ENCODE data around the gene MUS81. TPM values are rescaled to one million over a fixed set of nuclear protein-coding genes. Genes with fewer than 3 reads are reported as not detected.
A peak's percentile ranks its signal among the peaks of the same experiment; 100 is the strongest.

The MUS81 gene
- polyA plus RNA-seq, 3 donors, result 29.7 to 60.6 (median 40.3) TPM

- 86 to 92% (median 91%) methylated on average over 3 of the region's 3 CpGs for WGBS, 3 donors
- no peak overlapping the region for H3K27ac ChIP-seq (ENCODE audit: low read depth, low read length)
Observed at GRCh38 chr11:65868907-65869306, 8.7 kb downstream of the MUS81 start.

- WGBS, 3 donors, result 84 to 85% (median 85%) methylated on average over 23 to 24 of the region's 24 CpGs
- H3K27ac ChIP-seq (ENCODE audit: low read depth, low read length), result no peak overlapping the region
Observed at GRCh38 chr11:65869643-65870306, 9.5 kb downstream of the MUS81 start.

GRCh38 chr11:65870307-65870658 lies 10.1 kb downstream of the MUS81 start:
- H3K27ac ChIP-seq (ENCODE audit: low read depth, low read length), result no peak overlapping the region

DNA sequence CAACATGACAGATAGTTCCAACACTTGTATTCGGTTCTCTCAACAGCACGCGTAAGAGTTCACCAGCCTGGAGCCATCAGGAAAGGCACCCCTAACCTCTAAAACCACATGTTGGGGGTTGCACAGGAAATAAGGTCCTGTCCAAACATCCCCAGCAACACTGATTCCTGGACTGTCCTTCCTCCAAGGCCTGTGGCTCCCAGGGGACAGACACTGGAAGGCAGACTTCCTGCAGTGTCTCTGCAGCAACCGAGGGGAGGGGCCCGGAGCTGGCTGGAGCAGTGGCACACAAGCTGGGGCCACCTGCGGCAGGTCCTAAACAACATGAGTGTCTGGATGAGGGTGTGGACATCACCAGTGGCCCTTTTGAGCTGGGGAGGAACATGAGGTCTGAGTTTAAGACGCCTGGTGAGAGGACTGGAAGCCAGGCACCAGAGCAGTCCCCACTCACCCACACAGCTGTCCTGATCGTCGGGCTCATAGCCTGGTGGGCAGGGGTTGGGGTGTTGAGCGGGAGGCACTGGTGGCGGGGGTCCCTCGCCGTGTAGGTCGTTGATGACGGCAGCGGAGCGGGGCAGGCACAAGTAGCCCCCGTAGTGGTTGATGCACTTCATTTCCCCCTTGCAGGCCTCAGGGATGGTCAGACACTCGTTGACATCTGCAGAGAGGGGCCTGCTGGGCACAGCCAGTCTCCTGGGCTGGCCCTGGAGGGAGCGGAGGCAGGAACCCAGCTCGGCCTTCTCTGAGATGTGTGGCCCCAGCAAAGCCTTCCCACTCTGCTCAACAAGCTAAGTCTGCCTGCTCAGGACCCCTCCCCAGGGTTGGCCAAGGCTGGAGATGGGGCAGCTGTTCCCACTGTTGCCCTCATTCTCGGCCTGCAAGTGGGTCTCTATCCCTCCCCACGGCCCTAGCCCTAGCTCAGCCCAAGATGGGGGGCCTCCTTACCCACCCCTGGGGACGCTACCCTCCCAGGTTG lies 10.8 kb downstream of the MUS81 start:
- WGBS, 3 donors, result 53 to 78% (median 56%) methylated on average over 22 to 24 of the region's 24 CpGs
- H3K27ac ChIP-seq (ENCODE audit: low read depth, low read length), result no peak overlapping the region

More at GRCh38 chr11:65870307-65870658, 10.1 kb downstream of the MUS81 start:
- WGBS, 3 donors, result 56 to 74% (median 62%) methylated on average over 10 to 11 of the region's 11 CpGs

DNA sequence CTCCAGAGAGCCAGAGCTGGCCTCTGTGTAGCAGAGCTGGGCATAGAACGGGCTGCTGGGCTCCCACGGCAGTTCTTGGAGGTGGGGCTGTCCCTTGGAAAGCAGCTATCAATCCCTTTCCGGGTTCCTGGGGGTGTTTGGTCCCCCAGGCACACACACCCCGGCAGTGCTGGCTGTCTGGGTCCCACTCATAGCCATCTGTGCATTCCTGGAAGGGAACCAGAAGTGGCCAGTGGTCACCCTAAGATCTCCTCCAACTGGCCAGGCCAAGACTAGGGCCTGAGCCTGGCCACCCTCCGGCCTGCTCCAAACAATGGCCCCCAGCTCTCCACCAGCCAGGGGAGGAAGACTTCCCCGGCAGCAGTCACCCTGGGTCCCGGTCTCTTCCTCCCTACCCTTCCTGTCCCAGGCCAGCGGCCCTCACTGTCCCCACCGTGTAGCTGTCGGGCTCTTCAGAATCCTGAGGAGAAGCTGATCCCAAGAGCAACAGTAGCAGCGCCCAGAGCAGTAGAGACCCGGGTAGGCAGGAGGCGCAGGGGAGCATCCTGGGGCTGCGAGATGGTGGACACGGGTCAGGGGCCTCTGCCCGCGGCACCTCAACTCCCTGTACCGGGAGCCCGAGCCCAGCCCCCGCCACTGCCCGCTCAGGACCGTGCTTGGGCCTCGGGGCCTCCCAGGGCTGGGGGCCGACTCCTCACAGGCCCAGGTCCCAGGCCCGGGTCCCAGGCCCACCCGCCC lies 11.7 kb downstream of the MUS81 start:
- 27 to 49% (median 29%) methylated on average over 21 to 26 of the region's 26 CpGs for WGBS, 3 donors
- H3K27ac ChIP-seq (ENCODE audit: low read depth, low read length), result peak overlapping the region; percentile 11

DNA sequence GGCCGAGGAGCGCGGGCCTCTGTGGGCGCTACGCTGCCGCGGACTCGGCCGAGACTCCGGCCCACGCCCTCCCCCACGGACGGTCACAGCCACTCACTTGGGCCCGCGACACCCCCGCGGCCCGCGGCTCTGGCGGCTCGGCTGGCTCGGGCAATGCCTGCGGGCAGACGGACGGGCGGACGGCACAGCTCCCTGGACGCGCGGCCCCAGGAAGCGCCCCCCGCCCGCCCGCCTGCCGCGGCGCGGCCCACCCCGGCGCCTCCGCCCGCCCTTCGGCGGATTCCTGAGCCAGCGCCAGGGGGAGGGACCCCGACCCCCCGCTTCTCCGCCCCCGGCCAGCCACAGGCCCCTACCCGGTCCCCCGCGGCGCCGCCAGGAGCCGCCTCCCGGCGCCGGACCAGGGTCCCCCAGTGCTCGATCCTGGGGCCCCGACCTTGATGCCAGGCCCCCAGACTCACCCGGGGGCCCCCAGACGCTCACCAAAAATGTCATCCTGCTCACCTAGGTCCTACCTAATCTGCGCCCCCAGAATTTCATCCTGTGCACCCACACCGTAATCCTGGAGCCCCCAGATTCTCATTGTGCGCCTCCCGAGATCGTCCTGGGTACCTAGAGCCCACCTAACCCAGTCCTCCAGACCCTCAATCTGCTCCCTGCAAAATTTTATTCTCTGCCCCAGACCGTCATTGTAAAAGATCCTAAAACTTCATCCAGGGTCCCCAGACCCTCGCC lies 12.5 kb downstream of the MUS81 start, which contains the start of gene EFEMP2:
TSS of gene EFEMP2 (minus strand) at position 215 of the 732 bp plus-strand sequence. CDS start 446 bp downstream, outside the sequence.
- WGBS, 3 donors, result 0 to 1% (median 1%) methylated on average over 26 to 68 of the region's 69 CpGs
- H3K27ac ChIP-seq (ENCODE audit: low read depth, low read length), result peak within 1 kb of the TSS; percentile 17

DNA sequence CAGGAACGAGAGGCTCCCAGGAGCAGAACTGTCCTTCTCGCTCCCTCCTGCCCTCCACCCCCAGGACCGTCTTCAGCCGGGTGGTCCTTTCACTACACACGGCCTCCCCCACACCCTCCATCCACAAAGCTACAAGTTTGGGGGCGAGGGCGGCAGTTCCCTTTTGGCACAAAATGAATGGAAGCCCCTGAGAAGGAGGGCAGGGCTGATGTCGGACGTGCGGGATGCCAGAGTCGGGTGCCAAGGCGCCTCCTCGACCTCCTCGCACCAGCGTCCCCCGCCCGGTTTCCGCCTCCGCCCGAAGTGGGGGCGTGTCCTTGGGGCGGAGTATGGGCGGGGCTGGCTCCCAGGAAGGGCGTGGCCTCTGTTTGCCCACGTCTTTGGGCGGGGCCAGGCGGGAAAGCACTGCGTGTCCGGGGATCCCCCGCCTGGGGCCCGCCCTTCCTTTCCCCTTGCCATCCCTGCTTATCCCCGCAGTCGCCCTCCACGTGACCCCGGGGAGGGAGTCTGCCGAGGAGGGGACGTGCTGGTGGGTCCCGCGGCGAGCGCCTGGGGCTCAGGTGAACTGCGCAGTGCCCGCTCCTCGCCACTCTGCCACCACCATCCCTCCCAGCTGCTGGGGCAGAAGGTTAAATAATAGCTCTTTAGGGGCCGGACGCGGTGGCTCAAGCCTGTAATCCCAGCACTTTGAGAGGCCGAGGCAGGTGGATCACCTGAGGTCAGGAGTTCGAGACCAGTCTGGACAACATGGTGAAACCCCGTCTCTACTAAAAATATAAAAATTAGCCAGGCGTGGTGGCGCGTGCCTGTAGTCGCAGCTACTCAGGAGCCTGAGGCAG lies 13.3 kb downstream of the MUS81 start:
- WGBS, 3 donors, result 5 to 8% (median 7%) methylated on average over 52 to 54 of the region's 54 CpGs
- peak overlapping the region; percentile 17 for H3K27ac ChIP-seq (ENCODE audit: low read depth, low read length)

- 21 to 68% (median 24%) methylated on average over 3 to 7 of the region's 7 CpGs for WGBS, 3 donors
- H3K27ac ChIP-seq (ENCODE audit: low read depth, low read length), result no peak within 1 kb of the TSS
Observed at GRCh38 chr11:65879617-65880016, 19.4 kb downstream of the MUS81 start, which contains the start of gene CTSW. CTSW (plus strand) TSS chr11:65879837; CDS start chr11:65879855, 18 bp downstream.

DNA sequence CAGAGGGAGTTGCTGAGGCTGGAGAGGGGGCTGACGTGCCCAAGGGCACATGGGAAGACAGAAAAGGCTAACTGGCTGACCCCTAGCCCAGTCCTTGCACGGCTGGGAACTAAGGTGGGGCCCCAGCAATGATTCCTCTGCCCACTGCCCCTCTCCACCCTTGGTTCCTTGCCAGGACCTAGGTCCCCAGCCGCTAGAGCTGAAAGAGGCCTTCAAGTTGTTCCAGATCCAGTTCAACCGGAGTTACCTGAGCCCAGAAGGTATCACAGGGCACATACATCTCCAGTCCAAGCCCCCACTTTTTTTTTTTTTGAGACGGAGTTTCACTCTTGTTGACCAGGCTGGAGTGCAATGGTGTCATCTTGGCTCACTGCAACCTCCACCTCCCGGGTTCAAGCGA lies 19.8 kb downstream of the MUS81 start:
- 63 to 81% (median 63%) methylated on average over 7 of the region's 7 CpGs for WGBS, 3 donors
- no peak overlapping the region for H3K27ac ChIP-seq (ENCODE audit: low read depth, low read length)

- H3K27ac ChIP-seq (ENCODE audit: low read depth, low read length), result no peak overlapping the region
- 46 to 78% (median 52%) methylated on average over 7 of the region's 7 CpGs for WGBS, 3 donors
Observed at GRCh38 chr11:65880844-65881421, 20.7 kb downstream of the MUS81 start.

- no peak overlapping the region for H3K27ac ChIP-seq (ENCODE audit: low read depth, low read length)
- WGBS, 3 donors, result 91% methylated on average over 29 to 30 of the region's 30 CpGs
Observed at GRCh38 chr11:65882120-65883057, 22.2 kb downstream of the MUS81 start.

- 89 to 94% (median 92%) methylated on average over 13 of the region's 13 CpGs for WGBS, 3 donors
Observed at GRCh38 chr11:65883058-65883761, 23.0 kb downstream of the MUS81 start.

GRCh38 chr11:65883786-65884715 lies 23.8 kb downstream of the MUS81 start:
- no peak overlapping the region for H3K27ac ChIP-seq (ENCODE audit: low read depth, low read length)
- WGBS, 3 donors, result 80 to 84% (median 81%) methylated on average over 28 of the region's 28 CpGs

More at GRCh38 chr11:65883058-65883761, 23.0 kb downstream of the MUS81 start:
- H3K27ac ChIP-seq (ENCODE audit: low read depth, low read length), result no peak overlapping the region

DNA sequence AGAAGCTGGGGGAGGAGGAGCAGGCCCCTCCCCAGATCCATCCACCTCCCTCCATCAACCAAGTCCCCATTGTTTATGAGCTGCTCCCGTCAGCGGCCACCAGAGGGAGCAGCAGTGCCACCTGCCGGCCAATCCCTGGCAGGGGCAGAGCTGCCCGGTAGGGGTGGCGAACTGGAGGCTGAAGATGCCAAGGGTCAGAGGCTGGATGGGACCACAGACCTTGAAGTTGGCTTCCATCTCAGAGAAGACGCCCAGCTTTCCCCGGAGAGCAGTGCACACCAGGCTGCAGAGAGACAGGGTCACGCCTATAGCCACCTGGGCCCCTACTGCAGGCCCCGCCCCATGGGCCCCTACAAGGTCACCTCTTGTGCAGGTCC lies 24.5 kb downstream of the MUS81 start:
- WGBS, 3 donors, result 15 to 22% (median 20%) methylated on average over 9 of the region's 9 CpGs
- no peak overlapping the region for H3K27ac ChIP-seq (ENCODE audit: low read depth, low read length)
